Retina (tissue), 1 donor: ENCODE results near the gene NPM1.

ENCODE experiments used
- DNase-seq: peaks from one replicate; pipeline ENCODE4 v3.0.0-alpha.2; 2016

The NPM1 gene

GRCh38 chr5:171453988-171454387 is 66.3 kb downstream of the NPM1 start:
- DNase-seq, result no peak

DNA sequence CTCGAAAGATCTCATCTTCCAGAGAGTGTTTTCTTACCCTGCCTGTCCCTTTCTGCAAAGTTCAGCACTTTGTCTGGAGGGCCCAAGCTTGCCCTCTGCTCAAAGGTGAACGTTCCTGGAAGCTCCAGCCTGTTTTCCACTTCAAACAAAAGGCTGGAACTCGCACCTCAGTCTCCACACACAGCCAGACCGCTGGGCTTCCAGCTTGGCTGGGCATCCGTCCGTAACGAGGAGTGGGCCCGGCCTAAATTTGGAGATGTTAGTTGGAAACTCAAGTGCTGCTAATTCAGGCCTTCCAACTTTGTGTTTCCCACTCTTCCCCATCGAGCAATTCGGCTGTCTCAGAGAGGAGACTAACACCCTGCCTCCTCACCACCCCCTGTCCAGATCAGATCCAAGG is 66.9 kb downstream of the NPM1 start:
- no peak for DNase-seq

DNA sequence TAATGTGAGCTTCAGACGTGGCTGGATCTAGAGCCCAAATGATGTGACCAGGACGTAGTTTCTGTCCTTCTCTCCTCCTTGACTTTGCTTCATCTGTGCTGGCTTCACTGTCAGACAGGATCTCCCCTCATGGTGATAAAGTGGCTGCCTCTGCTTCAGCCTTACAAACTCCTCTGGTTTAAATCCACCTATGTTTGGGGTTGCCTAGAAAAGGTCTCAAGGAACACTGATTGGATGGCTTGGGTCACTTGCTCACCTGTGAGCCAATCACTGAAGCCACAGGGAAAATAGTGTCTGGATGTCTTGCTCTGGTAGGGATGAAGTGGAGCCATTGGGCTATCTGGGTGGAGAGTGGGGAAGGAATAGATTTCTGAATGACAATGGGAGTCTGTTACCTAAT is 67.9 kb downstream of the NPM1 start:
- DNase-seq, result no peak

DNA sequence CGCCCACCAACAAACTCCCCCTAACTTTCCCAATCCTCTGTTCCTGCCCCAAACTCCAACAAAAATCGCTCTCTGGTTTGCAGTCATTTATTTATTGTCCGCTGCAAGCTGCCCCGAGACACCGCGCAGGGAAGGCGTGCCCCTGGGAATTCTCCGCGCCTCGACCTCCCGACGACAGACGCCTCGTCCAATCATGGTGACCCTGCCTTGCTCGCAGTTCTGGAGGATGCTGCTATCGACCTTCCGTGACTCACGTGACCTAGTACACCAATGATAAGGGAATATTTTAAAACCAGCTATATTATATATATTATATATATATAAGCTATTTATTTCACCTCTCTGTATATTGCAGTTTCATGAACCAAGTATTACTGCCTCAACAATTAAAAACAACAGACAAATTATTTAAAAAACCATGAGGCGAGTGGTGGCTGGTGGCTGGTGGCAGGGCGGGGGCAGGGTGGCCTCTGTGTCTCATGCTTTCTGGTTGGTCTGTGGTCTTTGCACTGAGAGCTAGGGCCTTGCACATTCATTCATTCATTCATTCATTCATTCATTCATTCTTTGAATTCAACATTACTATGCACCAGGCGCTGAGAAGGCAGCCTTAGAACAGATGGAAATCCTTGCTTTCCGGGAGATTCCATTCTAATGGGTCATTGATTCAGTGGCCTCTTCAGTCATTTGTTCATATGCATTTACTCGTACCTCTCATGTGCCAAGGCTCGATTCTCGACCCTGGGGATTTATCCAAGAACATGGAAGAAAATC is 69.7 kb downstream of the NPM1 start:
- DNase-seq, result no peak

GRCh38 chr5:171459839-171460238 is 72.2 kb downstream of the NPM1 start:
- DNase-seq, result no peak
